Transverse colon (tissue), 3 donors: ENCODE data around the gene LHB.
"Not testable (repeated sequence)": the region's sequence is repeated elsewhere in the genome, so short reads cannot be mapped to it uniquely, and the experiment has no call there.

ENCODE experiments used
- CTCF ChIP-seq, 5 experiments: fragments of 200-600 bp in 3 of 5; fragments of 450-650 bp in 2 of 5; sonication (generic) in 3 of 5; IDR thresholded peaks; 1 replicate in 2 of 5; 2 replicates in 3 of 5; pipeline ENCODE4 v1.5.1; 2016 to 2017; ENCODE audit warnings: antibody characterized with exemption in 5 of 5, inconsistent platforms in 3 of 5, mild to moderate bottlenecking in 2 of 5, moderate library complexity in 1 of 5
- EP300 ChIP-seq: sonication (generic); formaldehyde crosslinking; IDR thresholded peaks from one replicate; pipeline ENCODE4 v1.6.1; 2017; ENCODE audit warnings: antibody characterized with exemption, low read depth

- TF ChIP-seq EP300; CTCF (IDR thresholded peaks at IDR 0.05): not testable (repeated sequence)
Observed at GRCh38 chr19:49049834-49050233, 32.9 kb upstream of the LHB start.
